Left ventricle myocardium inferior (tissue), 1 donor: Measurements from ENCODE around the gene DNAJB8. TPM values are rescaled to one million over a fixed set of nuclear protein-coding genes. Genes with fewer than 3 reads are reported as not detected.

Experiments
- DNase-seq: peaks from one replicate; pipeline ENCODE4 v3.0.0-alpha.2; 2020
- H3K27ac ChIP-seq: fragments of 200-600 bp; replicated peaks from 2 replicates; pipeline ENCODE4 v1.8.0; 2021
- H3K27me3 ChIP-seq: fragments of 200-600 bp; 2 replicates; pipeline ENCODE4 v1.8.0; 2021; ENCODE audit warnings: low read depth
- H3K36me3 ChIP-seq: fragments of 200-600 bp; 2 replicates; pipeline ENCODE4 v1.8.0; 2021
- H3K4me1 ChIP-seq: fragments of 200-600 bp; 2 replicates; pipeline ENCODE4 v1.8.0; 2021
- H3K4me3 ChIP-seq: fragments of 200-600 bp; 2 replicates; pipeline ENCODE4 v1.8.0; 2021; ENCODE audit warnings: mild to moderate bottlenecking, moderate library complexity
- H3K9me3 ChIP-seq: fragments of 200-600 bp; replicated peaks from 2 replicates; pipeline ENCODE4 v1.8.0; 2021
- intact Hi-C: fragments of 100-400 bp; cut with micrococcal nuclease; formaldehyde crosslinking; loops from one replicate; pipeline ENCODE4 v1.11.0; 2022
- total RNA-seq: library from RNA; stranded (reverse); fragmentation: NEBNext Ultra II Directional; extraction: Animal tissue kit (Norgen Biotek cat#: 25700); gene quantifications from one replicate; pipeline ENCODE4 v1.2.1, GENCODE V29; 2021
- TF ChIP-seq, protein P1 (sequence below): fragments of 200-600 bp; IDR thresholded peaks from 2 replicates; pipeline ENCODE4 v1.8.0; 2021; ENCODE audit warnings: antibody characterized with exemption, mild to moderate bottlenecking, borderline replicate concordance
- donor health status: DM: no; HTN: yes; CAD: no; lungs with severe emphysema.

Gene DNAJB8
- total RNA-seq, 1 donor from 2014 or later, result not detected

DNA sequence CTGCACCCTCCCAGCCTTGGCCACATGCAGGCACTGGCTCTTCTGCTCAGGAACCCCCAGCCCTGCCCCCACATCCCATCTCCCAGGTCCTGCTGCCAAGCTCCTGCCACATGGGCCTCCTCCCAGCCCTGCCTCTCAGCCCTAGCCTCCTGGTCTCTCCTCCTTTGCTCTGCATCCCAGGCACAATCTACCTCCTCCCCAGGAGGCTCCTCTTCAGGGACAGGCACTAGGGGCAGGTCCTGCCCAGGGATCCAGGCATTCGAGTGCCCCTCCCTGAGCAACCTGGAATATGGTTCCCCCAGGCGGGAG, 12.4 kb downstream of the DNAJB8 start:
- TF ChIP-seq, protein P1, sequence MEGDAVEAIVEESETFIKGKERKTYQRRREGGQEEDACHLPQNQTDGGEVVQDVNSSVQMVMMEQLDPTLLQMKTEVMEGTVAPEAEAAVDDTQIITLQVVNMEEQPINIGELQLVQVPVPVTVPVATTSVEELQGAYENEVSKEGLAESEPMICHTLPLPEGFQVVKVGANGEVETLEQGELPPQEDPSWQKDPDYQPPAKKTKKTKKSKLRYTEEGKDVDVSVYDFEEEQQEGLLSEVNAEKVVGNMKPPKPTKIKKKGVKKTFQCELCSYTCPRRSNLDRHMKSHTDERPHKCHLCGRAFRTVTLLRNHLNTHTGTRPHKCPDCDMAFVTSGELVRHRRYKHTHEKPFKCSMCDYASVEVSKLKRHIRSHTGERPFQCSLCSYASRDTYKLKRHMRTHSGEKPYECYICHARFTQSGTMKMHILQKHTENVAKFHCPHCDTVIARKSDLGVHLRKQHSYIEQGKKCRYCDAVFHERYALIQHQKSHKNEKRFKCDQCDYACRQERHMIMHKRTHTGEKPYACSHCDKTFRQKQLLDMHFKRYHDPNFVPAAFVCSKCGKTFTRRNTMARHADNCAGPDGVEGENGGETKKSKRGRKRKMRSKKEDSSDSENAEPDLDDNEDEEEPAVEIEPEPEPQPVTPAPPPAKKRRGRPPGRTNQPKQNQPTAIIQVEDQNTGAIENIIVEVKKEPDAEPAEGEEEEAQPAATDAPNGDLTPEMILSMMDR, result no peak
- Histone ChIP-seq H3K4me1 (no peaks in the 10 kb centered on the region), H3K27ac (no peak overlapping the region), H3K4me3 (no peak overlapping the region), H3K36me3 (no peaks in the 10 kb centered on the region), H3K9me3 (no peaks in the 10 kb centered on the region), H3K27me3 (peaks cover 51% of the 10 kb centered on the region)
- DNase-seq, result no peak
- intact Hi-C loops, result no loop called here

DNA sequence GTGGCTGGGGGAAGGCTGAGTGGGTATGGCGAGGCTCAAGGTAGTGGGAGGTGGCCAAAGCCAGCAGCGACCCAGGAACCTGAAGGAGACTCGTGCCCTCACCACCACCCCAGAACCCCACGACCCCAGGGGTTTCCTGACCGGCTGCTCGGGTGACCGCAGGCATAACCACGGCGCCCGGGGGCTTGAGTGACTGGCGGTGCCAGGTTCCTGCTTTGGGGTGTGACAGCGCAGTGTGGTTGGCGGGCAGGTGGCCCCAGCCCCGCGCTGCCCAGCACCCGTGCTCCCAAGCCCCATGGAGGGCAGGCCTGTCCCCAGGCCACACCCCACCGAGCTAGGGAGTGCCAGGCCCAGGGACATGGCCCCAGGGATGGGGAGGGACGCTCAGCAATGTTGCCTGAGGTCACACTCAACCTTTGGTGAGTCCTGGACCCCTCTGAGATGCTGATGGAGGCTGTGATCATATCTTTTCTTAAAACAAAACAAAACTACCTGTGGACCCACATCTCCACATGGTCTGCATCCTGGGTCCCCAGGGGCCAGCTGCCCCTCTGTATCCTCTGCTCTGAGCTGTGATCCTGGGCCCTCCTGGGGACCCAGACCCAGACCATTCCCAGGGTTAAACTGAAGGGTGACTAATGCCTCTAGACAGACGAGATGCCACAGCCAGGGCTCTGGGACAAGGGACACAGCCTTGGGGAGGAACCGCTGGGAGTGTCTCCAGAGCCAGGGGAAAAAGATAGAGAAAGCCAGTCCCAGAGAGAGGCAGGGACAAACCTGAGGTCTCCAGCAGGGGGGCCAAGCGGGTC, 13.0 kb downstream of the DNAJB8 start:
- Histone ChIP-seq H3K27ac (no peak overlapping the region), H3K36me3 (no peaks in the 10 kb centered on the region), H3K27me3 (peaks cover 51% of the 10 kb centered on the region), H3K4me3 (no peak overlapping the region), H3K4me1 (no peaks in the 10 kb centered on the region), H3K9me3 (no peaks in the 10 kb centered on the region)
- intact Hi-C loops, result no loop called here
- TF ChIP-seq, protein P1, result no peak
- DNase-seq, result no peak

DNA sequence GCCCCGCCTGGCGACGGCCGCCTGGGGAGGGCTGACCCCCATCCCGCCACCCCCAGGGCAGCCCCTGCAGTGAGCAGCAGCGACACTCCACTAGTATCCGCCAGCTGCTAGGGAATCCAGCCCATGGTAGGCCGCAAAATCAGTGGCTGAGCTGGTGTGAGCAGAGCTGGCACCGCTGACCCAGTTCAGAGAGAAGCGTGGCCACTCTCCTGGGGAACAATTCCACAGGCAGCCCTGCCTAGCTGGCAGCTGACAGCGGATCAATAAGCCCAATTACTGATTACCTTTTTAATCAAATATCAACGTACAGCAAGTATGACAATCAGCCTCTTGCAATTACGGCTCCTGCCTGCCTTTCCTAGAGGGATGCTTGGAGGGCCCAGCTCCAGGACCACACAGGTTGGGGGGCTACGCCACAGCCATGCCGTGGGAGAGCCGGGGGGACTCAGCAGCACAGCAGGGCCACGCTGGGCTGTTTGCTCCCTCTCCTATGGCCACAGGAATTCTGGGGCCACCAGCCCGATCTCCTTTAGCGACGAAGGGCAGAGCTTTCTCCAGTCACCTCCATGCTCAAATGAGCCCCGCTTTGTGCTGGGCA, 13.9 kb downstream of the DNAJB8 start:
- H3K27ac ChIP-seq, result no peak overlapping the region
- DNase-seq, result no peak
- intact Hi-C loops, result no loop called here

DNA sequence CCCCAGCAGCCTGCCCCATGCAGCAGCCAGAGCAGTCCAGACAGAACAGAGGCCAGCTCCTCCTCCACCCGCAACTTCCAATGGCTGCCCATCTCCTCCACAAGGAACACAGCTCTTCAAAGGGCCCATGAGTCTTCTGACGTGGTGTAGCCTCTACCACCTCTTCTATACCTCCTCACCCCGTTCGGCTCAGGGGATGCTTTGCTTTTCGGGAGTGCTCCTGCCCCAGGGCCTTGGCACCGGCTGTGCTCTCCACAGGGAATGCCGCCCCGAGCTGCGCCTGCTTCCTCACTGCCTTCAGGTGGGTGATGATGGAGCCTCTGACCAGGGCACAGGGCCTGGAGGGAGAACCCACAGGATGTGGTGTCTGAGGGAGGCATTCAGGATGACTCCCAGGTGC, 14.6 kb downstream of the DNAJB8 start:
- H3K27ac ChIP-seq, result no peak overlapping the region
- no peak for DNase-seq

More for the DNA sequence above, 13.9 kb downstream of the DNAJB8 start:
- TF ChIP-seq, protein P1, result no peak
- no peaks in the 10 kb centered on the region for H3K36me3 ChIP-seq
- H3K4me3 ChIP-seq, result no peak overlapping the region
- H3K4me1 ChIP-seq, result no peaks in the 10 kb centered on the region
- peaks cover 47% of the 10 kb centered on the region for H3K27me3 ChIP-seq
- H3K9me3 ChIP-seq, result no peaks in the 10 kb centered on the region

DNA sequence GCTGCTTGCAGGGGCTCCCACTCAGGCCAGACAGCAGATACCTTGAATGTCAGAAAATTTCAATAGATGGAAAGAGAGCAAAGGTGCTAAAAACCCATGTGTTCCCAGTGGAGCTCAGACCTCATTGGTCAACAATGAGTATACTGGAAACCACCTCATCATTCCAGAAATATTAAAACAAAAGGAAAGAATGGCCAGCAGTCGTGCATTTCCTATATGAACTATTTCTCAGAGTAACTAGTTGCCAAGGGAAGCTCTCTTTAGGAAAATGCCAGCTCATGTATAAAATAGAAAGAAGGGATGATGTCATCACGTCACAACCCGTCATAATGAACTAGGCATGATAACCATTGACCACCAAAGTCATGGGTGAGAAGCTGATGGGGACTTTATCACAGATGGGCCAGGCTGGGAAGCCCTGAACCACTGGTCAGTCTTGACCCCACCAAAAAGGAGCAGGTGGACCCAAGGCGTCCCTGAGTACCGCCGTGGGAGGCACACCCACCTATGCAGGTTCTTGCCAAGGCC, 17.5 kb downstream of the DNAJB8 start:
- H3K27me3 ChIP-seq, result peaks cover 12% of the 10 kb centered on the region
- no peak for DNase-seq
- no peaks in the 10 kb centered on the region for H3K4me1 ChIP-seq
- intact Hi-C loops, result no loop called here
- H3K9me3 ChIP-seq, result no peaks in the 10 kb centered on the region
- H3K4me3 ChIP-seq, result no peak overlapping the region
- no peak overlapping the region for H3K27ac ChIP-seq
- TF ChIP-seq, protein P1, result no peak
- no peaks in the 10 kb centered on the region for H3K36me3 ChIP-seq

More for the DNA sequence above, 14.6 kb downstream of the DNAJB8 start:
- no peaks in the 10 kb centered on the region for H3K4me1 ChIP-seq
- H3K9me3 ChIP-seq, result no peaks in the 10 kb centered on the region
- H3K36me3 ChIP-seq, result no peaks in the 10 kb centered on the region
- no peak overlapping the region for H3K4me3 ChIP-seq
- TF ChIP-seq, protein P1, result no peak
- intact Hi-C loops, result no loop called here
- H3K27me3 ChIP-seq, result peaks cover 40% of the 10 kb centered on the region
